GM23338 (cell line): ENCODE data around the gene SLC9A4. TPM values are rescaled to one million over a fixed set of nuclear protein-coding genes. Genes with fewer than 3 reads are reported as not detected.

Experiments
- EZH2phosphoT487 ChIP-seq: fragments of 200-600 bp; sonication (generic); IDR thresholded peaks from one replicate; pipeline ENCODE4 v1.8.1; 2018; ENCODE audit warnings: antibody characterized with exemption; ENCODE audit not compliant: unreplicated experiment
- JUNB ChIP-seq: IDR thresholded peaks from one replicate; pipeline ENCODE4 v1.6.1; 2016; ENCODE audit warnings: antibody characterized with exemption; ENCODE audit not compliant: unreplicated experiment
- NANOG ChIP-seq: IDR thresholded peaks from 2 replicates; pipeline ENCODE4 v1.6.1; 2016; ENCODE audit warnings: antibody characterized with exemption, borderline replicate concordance
- STAT1 ChIP-seq: IDR thresholded peaks from one replicate; pipeline ENCODE4 v1.6.1; 2016; ENCODE audit warnings: antibody characterized with exemption; ENCODE audit not compliant: unreplicated experiment
- polyA plus RNA-seq: library from polyadenylated mRNA; unstranded; fragments of >200 nt; fragmentation: Nextera tagmentation; extraction: Ambion mirVana; gene quantifications from 2 replicates; pipeline ENCODE4 v1.2.1, GENCODE V29; 2016
- total RNA-seq: library from RNA; depleted of rRNA; stranded (reverse); fragments of >200 nt; shearing (Covaris generic); gene quantifications from 2 replicates; pipeline ENCODE4 v1.2.3, GENCODE V29; 2014
- TF ChIP-seq, protein P1 (sequence below): IDR thresholded peaks from one replicate; pipeline ENCODE4 v1.6.1; 2018; ENCODE audit warnings: antibody characterized with exemption; ENCODE audit not compliant: unreplicated experiment
- TF ChIP-seq, protein P2 (sequence below): fragments of 250-450 bp; sonication (Bioruptor Pico); IDR thresholded peaks from 2 replicates; pipeline ENCODE4 v1.5.0; 2020; ENCODE audit warnings: mild to moderate bottlenecking, moderate library complexity

SLC9A4 gene
- total and polyA plus RNA-seq, 2 experiments from 2014 or later, result not detected

- TF ChIP-seq, protein P1, sequence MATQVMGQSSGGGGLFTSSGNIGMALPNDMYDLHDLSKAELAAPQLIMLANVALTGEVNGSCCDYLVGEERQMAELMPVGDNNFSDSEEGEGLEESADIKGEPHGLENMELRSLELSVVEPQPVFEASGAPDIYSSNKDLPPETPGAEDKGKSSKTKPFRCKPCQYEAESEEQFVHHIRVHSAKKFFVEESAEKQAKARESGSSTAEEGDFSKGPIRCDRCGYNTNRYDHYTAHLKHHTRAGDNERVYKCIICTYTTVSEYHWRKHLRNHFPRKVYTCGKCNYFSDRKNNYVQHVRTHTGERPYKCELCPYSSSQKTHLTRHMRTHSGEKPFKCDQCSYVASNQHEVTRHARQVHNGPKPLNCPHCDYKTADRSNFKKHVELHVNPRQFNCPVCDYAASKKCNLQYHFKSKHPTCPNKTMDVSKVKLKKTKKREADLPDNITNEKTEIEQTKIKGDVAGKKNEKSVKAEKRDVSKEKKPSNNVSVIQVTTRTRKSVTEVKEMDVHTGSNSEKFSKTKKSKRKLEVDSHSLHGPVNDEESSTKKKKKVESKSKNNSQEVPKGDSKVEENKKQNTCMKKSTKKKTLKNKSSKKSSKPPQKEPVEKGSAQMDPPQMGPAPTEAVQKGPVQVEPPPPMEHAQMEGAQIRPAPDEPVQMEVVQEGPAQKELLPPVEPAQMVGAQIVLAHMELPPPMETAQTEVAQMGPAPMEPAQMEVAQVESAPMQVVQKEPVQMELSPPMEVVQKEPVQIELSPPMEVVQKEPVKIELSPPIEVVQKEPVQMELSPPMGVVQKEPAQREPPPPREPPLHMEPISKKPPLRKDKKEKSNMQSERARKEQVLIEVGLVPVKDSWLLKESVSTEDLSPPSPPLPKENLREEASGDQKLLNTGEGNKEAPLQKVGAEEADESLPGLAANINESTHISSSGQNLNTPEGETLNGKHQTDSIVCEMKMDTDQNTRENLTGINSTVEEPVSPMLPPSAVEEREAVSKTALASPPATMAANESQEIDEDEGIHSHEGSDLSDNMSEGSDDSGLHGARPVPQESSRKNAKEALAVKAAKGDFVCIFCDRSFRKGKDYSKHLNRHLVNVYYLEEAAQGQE, result no peak
- TF ChIP-seq JUNB (no peak), STAT1 (no peak), NANOG (no peak), EZH2phosphoT487 (no peak)
- TF ChIP-seq, protein P2, sequence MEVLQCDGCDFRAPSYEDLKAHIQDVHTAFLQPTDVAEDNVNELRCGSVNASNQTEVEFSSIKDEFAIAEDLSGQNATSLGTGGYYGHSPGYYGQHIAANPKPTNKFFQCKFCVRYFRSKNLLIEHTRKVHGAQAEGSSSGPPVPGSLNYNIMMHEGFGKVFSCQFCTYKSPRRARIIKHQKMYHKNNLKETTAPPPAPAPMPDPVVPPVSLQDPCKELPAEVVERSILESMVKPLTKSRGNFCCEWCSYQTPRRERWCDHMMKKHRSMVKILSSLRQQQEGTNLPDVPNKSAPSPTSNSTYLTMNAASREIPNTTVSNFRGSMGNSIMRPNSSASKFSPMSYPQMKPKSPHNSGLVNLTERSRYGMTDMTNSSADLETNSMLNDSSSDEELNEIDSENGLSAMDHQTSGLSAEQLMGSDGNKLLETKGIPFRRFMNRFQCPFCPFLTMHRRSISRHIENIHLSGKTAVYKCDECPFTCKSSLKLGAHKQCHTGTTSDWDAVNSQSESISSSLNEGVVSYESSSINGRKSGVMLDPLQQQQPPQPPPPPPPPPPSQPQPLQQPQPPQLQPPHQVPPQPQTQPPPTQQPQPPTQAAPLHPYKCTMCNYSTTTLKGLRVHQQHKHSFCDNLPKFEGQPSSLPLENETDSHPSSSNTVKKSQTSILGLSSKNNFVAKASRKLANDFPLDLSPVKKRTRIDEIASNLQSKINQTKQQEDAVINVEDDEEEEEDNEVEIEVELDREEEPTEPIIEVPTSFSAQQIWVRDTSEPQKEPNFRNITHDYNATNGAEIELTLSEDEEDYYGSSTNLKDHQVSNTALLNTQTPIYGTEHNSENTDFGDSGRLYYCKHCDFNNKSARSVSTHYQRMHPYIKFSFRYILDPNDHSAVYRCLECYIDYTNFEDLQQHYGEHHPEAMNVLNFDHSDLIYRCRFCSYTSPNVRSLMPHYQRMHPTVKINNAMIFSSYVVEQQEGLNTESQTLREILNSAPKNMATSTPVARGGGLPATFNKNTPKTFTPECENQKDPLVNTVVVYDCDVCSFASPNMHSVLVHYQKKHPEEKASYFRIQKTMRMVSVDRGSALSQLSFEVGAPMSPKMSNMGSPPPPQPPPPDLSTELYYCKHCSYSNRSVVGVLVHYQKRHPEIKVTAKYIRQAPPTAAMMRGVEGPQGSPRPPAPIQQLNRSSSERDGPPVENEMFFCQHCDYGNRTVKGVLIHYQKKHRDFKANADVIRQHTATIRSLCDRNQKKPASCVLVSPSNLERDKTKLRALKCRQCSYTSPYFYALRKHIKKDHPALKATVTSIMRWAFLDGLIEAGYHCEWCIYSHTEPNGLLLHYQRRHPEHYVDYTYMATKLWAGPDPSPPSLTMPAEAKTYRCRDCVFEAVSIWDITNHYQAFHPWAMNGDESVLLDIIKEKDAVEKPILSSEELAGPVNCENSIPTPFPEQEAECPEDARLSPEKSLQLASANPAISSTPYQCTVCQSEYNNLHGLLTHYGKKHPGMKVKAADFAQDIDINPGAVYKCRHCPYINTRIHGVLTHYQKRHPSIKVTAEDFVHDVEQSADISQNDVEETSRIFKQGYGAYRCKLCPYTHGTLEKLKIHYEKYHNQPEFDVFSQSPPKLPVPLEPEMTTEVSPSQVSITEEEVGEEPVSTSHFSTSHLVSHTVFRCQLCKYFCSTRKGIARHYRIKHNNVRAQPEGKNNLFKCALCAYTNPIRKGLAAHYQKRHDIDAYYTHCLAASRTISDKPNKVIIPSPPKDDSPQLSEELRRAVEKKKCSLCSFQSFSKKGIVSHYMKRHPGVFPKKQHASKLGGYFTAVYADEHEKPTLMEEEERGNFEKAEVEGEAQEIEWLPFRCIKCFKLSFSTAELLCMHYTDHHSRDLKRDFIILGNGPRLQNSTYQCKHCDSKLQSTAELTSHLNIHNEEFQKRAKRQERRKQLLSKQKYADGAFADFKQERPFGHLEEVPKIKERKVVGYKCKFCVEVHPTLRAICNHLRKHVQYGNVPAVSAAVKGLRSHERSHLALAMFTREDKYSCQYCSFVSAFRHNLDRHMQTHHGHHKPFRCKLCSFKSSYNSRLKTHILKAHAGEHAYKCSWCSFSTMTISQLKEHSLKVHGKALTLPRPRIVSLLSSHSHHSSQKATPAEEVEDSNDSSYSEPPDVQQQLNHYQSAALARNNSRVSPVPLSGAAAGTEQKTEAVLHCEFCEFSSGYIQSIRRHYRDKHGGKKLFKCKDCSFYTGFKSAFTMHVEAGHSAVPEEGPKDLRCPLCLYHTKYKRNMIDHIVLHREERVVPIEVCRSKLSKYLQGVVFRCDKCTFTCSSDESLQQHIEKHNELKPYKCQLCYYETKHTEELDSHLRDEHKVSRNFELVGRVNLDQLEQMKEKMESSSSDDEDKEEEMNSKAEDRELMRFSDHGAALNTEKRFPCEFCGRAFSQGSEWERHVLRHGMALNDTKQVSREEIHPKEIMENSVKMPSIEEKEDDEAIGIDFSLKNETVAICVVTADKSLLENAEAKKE (CRISPR knock-in tag), result no peak
Observed at GRCh38 chr2:102474785-102475184, 1.8 kb downstream of the SLC9A4 start (continued).
